ENCODE measurements around the gene APBB2. TPM values are rescaled to one million over a fixed set of nuclear protein-coding genes. Genes with fewer than 3 reads are reported as not detected.

The APBB2 gene
- total and polyA plus RNA-seq, 10 of the 15 experiments (the other 5 are each of a cell fraction or from before 2014, with no cell fraction given): 2.7 to 24.6 (median 19.0) TPM

- DNase-seq (ENCODE audit: low read depth, low spot score) (no peak), ATAC-seq (no peak), FAIRE-seq (no peak)
- Histone ChIP-seq H3K9ac (ENCODE audit: control insufficient read depth, insufficient read depth, low read length) (no peak overlapping the region), H3K27me3 (replicated peaks in 1 of 2; ENCODE audit: control insufficient read depth in 2 of 2, insufficient read depth in 2 of 2, low read length in 1 of 2) (no peaks in the 10 kb centered on the region), H4K20me1 (ENCODE audit: control insufficient read depth, insufficient read depth) (no peaks in the 10 kb centered on the region), H2AFZ (ENCODE audit: control insufficient read depth, low read depth, low read length) (no peak overlapping the region), H3K4me1 (ENCODE audit: control insufficient read depth, insufficient read depth, low read length) (no peaks in the 10 kb centered on the region), H3K4me3 (no peak overlapping the region), H3K9me3 (replicated peaks; ENCODE audit: control insufficient read depth, insufficient read depth, low read length) (peaks cover 1% of the 10 kb centered on the region; the same call in 1 of the 3 replicates), H3K79me2 (ENCODE audit: control insufficient read depth, insufficient read depth, low read length) (no peaks in the 10 kb centered on the region), H3K27ac (ENCODE audit: control insufficient read depth, insufficient read depth) (no peak overlapping the region), H3K36me3 (ENCODE audit: control insufficient read depth in 2 of 2, insufficient read depth in 2 of 2, low read length in 1 of 2) (no peaks in the 10 kb centered on the region), H3K4me2 (ENCODE audit: control insufficient read depth, insufficient read depth) (no peak overlapping the region)
- ChIA-PET CTCF (interaction anchor here (1.6 kb wide), 1 partner anchor 32 kb away, joined by 3 read pairs; no protein-coding TSS in a partner anchor), SMC1A (ENCODE audit: uncharacterized antibody, unreplicated experiment) (interaction anchor here (0.7 to 5.1 kb wide), 5 partner anchors 13 to 205 kb away, joined by 3 to 20 read pairs (median 3); no protein-coding TSS in a partner anchor), POLR2A (interaction anchor here (0.6 to 1.2 kb wide), 2 partner anchors 11 to 13 kb away, joined by 3 read pairs; no protein-coding TSS in a partner anchor), RAD21 (ENCODE audit: unreplicated experiment) (interaction anchor here (0.7 kb wide), 1 partner anchor 207 kb away, joined by 3 read pairs; no protein-coding TSS in a partner anchor)
- in situ Hi-C loops (cut with MboI) (no loop called here), intact Hi-C loops (cut with micrococcal nuclease; ENCODE audit: unreplicated experiment) (no loop called here)
- TF ChIP-seq, protein P1, sequence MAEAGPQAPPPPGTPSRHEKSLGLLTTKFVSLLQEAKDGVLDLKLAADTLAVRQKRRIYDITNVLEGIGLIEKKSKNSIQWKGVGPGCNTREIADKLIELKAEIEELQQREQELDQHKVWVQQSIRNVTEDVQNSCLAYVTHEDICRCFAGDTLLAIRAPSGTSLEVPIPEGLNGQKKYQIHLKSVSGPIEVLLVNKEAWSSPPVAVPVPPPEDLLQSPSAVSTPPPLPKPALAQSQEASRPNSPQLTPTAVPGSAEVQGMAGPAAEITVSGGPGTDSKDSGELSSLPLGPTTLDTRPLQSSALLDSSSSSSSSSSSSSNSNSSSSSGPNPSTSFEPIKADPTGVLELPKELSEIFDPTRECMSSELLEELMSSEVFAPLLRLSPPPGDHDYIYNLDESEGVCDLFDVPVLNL (IDR thresholded peaks at IDR 0.05; ENCODE audit: low read depth, low read length): no peak
- 58% methylated on average over 4 of the region's 4 CpGs for WGBS (ENCODE audit: insufficient coverage, insufficient replicate concordance, low lambda C conversion rate, missing lambda C conversion rate)
- BruUV-seq (replicated peaks): no TSS peak
Observed at GRCh38 chr4:41006141-41006540, 208.2 kb downstream of the APBB2 start.

DNA sequence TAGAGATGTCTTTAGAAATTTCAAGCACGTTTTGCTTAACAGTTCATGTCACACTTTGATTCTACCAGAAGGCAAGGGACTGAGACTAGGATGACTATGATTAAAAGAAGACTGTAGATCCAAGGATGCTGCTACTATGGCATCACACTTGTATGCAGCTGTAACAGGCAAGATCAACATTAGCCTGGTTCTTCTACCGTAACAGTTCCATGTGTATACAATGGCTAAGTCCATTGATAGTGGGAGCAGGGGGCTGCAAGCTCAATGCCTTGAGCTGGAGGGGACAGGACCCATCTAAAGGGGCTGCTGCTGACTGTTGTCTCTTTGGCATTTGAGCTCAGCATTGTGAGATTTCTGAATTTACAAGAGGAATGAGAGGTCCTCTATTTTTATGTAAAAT lies 212.0 kb downstream of the APBB2 start:
- H2AFZ ChIP-seq (ENCODE audit: control insufficient read depth, low read depth, low read length): no peak overlapping the region
- SMC1A ChIA-PET (ENCODE audit: uncharacterized antibody, unreplicated experiment): interaction anchor here (0.5 to 5.1 kb wide), 8 partner anchors 8 to 739 kb away, joined by 3 to 20 read pairs (median 4); no protein-coding TSS in a partner anchor
- DNase-seq (ENCODE audit: low read depth, low spot score) (no peak), FAIRE-seq (no peak), ATAC-seq (no peak)
- H3K27ac ChIP-seq (ENCODE audit: control insufficient read depth, insufficient read depth): no peak overlapping the region
- H3K4me2 ChIP-seq (ENCODE audit: control insufficient read depth, insufficient read depth): no peak overlapping the region
- no peaks in the 10 kb centered on the region; the same call in 1 of the 2 replicates for H3K79me2 ChIP-seq (ENCODE audit: control insufficient read depth, insufficient read depth, low read length)
- no TSS peak for BruUV-seq (replicated peaks)
- no peaks in the 10 kb centered on the region for H3K36me3 ChIP-seq (ENCODE audit: control insufficient read depth in 2 of 2, insufficient read depth in 2 of 2, low read length in 1 of 2)
- WGBS (ENCODE audit: insufficient coverage, insufficient replicate concordance, low lambda C conversion rate, missing lambda C conversion rate): 50% methylated on average over 2 of the region's 2 CpGs
- H4K20me1 ChIP-seq (ENCODE audit: control insufficient read depth, insufficient read depth): no peaks in the 10 kb centered on the region
- H3K9ac ChIP-seq (ENCODE audit: control insufficient read depth, insufficient read depth, low read length): no peak overlapping the region
- H3K27me3 ChIP-seq (replicated peaks in 1 of 2; ENCODE audit: control insufficient read depth in 2 of 2, insufficient read depth in 2 of 2, low read length in 1 of 2): no peaks in the 10 kb centered on the region
- intact Hi-C loops (cut with micrococcal nuclease; ENCODE audit: unreplicated experiment): no loop called here
- in situ Hi-C loops (cut with MboI): no loop called here
- CTCF ChIA-PET: interaction anchor here (0.6 to 1.4 kb wide), 7 partner anchors 16 to 213 kb away, joined by 3 read pairs; no protein-coding TSS in a partner anchor
- no peaks in the 10 kb centered on the region for H3K4me1 ChIP-seq (ENCODE audit: control insufficient read depth, insufficient read depth, low read length)
- RAD21 ChIA-PET (ENCODE audit: unreplicated experiment): interaction anchor here (1.7 kb wide), 1 partner anchor 9 kb away, joined by 8 read pairs; no protein-coding TSS in a partner anchor
- H3K4me3 ChIP-seq: no peak overlapping the region
- POLR2A ChIA-PET: no interaction called here
- H3K9me3 ChIP-seq (replicated peaks; ENCODE audit: control insufficient read depth, insufficient read depth, low read length): no peaks in the 10 kb centered on the region; the same call in 2 of the 3 replicates
- TF ChIP-seq ZZZ3 (IDR thresholded peaks at IDR 0.05; ENCODE audit: control insufficient read depth, insufficient read length, low read depth) (no peak), LARP7 (IDR thresholded peaks at IDR 0.05) (no peak), RAD21 (IDR thresholded peaks at IDR 0.05; ENCODE audit: insufficient read depth, low read depth, low read length) (no peak), HDAC6 (IDR thresholded peaks at IDR 0.05; ENCODE audit: unreplicated experiment) (no peak), SP1 (IDR thresholded peaks at IDR 0.05; ENCODE audit: low read depth, low read length) (no peak), SRF (IDR thresholded peaks at IDR 0.05; ENCODE audit: low read depth in 2 of 2, low read length in 2 of 2) (no peak), ZNF207 (IDR thresholded peaks at IDR 0.05; ENCODE audit: borderline replicate concordance) (no peak), POLR2A (IDR thresholded peaks at IDR 0.05; ENCODE audit: low read depth, low read length) (no peak)
- TF ChIP-seq, protein P2, sequence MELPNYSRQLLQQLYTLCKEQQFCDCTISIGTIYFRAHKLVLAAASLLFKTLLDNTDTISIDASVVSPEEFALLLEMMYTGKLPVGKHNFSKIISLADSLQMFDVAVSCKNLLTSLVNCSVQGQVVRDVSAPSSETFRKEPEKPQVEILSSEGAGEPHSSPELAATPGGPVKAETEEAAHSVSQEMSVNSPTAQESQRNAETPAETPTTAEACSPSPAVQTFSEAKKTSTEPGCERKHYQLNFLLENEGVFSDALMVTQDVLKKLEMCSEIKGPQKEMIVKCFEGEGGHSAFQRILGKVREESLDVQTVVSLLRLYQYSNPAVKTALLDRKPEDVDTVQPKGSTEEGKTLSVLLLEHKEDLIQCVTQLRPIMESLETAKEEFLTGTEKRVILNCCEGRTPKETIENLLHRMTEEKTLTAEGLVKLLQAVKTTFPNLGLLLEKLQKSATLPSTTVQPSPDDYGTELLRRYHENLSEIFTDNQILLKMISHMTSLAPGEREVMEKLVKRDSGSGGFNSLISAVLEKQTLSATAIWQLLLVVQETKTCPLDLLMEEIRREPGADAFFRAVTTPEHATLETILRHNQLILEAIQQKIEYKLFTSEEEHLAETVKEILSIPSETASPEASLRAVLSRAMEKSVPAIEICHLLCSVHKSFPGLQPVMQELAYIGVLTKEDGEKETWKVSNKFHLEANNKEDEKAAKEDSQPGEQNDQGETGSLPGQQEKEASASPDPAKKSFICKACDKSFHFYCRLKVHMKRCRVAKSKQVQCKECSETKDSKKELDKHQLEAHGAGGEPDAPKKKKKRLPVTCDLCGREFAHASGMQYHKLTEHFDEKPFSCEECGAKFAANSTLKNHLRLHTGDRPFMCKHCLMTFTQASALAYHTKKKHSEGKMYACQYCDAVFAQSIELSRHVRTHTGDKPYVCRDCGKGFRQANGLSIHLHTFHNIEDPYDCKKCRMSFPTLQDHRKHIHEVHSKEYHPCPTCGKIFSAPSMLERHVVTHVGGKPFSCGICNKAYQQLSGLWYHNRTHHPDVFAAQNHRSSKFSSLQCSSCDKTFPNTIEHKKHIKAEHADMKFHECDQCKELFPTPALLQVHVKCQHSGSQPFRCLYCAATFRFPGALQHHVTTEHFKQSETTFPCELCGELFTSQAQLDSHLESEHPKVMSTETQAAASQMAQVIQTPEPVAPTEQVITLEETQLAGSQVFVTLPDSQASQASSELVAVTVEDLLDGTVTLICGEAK (IDR thresholded peaks at IDR 0.05; ENCODE audit: borderline replicate concordance): no peak
- TF ChIP-seq, protein P3, sequence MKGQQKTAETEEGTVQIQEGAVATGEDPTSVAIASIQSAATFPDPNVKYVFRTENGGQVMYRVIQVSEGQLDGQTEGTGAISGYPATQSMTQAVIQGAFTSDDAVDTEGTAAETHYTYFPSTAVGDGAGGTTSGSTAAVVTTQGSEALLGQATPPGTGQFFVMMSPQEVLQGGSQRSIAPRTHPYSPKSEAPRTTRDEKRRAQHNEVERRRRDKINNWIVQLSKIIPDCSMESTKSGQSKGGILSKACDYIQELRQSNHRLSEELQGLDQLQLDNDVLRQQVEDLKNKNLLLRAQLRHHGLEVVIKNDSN (IDR thresholded peaks at IDR 0.05; ENCODE audit: borderline replicate concordance, extremely low read length, insufficient read depth, low read depth, low read length): no peak
